ENCODE data around the gene HJURP.

Gene HJURP

GRCh38 chr2:233789554-233789953 is 64.8 kb downstream of the HJURP start:
- DNase-seq = no peak
